DOHH2 (cell line): ENCODE results near the gene REST.

ENCODE experiments used
- EZH2phosphoT487 ChIP-seq: fragments of 200-600 bp; sonication (generic); IDR thresholded peaks from 2 replicates; pipeline ENCODE4 v1.6.1; 2017; ENCODE audit warnings: borderline replicate concordance, mild to moderate bottlenecking, antibody characterized with exemption, low read length, moderate library complexity, mixed read lengths
- TF ChIP-seq, protein P1 (sequence below): fragments of 200-600 bp; sonication (generic); IDR thresholded peaks from one replicate; pipeline ENCODE4 v1.5.1; 2014; ENCODE audit warnings: antibody characterized with exemption, mild to moderate bottlenecking, low read depth, low read length; ENCODE audit not compliant: poor library complexity, severe bottlenecking

DNA sequence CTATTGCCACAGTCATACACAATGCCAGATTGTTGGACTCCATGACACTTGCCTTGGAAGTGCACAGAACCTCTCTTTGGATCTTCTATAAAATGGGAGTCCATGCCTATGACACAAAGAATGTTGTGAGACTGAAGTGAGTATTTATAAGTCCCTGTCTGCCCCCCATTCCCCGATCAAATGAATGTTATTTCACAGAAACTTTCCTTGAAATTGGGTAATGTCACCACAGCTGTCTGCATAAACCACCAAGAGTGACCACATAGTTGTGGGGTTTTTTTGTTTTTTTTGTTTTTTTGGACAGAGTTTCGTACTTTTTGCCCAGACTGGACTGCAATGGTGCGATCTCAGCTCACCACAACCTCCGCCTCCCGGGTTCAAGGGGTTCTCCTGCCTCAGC, 27.1 kb upstream of the REST start:
- TF ChIP-seq EZH2phosphoT487: no peak
- TF ChIP-seq, protein P1, sequence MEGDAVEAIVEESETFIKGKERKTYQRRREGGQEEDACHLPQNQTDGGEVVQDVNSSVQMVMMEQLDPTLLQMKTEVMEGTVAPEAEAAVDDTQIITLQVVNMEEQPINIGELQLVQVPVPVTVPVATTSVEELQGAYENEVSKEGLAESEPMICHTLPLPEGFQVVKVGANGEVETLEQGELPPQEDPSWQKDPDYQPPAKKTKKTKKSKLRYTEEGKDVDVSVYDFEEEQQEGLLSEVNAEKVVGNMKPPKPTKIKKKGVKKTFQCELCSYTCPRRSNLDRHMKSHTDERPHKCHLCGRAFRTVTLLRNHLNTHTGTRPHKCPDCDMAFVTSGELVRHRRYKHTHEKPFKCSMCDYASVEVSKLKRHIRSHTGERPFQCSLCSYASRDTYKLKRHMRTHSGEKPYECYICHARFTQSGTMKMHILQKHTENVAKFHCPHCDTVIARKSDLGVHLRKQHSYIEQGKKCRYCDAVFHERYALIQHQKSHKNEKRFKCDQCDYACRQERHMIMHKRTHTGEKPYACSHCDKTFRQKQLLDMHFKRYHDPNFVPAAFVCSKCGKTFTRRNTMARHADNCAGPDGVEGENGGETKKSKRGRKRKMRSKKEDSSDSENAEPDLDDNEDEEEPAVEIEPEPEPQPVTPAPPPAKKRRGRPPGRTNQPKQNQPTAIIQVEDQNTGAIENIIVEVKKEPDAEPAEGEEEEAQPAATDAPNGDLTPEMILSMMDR: no peak
